Bladder microvascular endothelial cell (primary cell): ENCODE measurements around the gene LCN12. TPM values are rescaled to one million over a fixed set of nuclear protein-coding genes. Genes with fewer than 3 reads are reported as not detected.

ENCODE experiments used
- total RNA-seq: library from RNA; depleted of rRNA; stranded (reverse); fragments of >200 nt; gene quantifications from 2 replicates; pipeline ENCODE4 v1.2.3, GENCODE V29; 2014

The LCN12 gene, protein sequence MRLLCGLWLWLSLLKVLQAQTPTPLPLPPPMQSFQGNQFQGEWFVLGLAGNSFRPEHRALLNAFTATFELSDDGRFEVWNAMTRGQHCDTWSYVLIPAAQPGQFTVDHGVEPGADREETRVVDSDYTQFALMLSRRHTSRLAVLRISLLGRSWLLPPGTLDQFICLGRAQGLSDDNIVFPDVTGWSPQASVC
- 0.19 TPM in 1 of 2 replicates, not detected in the other for total RNA-seq

GRCh38 chr9:136951541-136952320, at the start of gene LCN12:
LCN12 (plus strand) TSS chr9:136952273; CDS start chr9:136952328, 55 bp downstream.

GRCh38 chr9:136944519-136945332, 7.3 kb upstream of the LCN12 start, which contains the start of the genes C8G and FBXW5:
C8G (plus strand) TSS chr9:136945243; CDS start chr9:136945321, 78 bp downstream.
FBXW5 (minus strand) TSS chr9:136944738; CDS start chr9:136944083, 655 bp downstream.

GRCh38 chr9:136977223-136977622, 25.1 kb downstream of the LCN12 start, which contains the start of gene PTGDS:
PTGDS (plus strand) TSS chr9:136977504; CDS start chr9:136977579, 75 bp downstream.

GRCh38 chr9:136982232-136983051, 30.4 kb downstream of the LCN12 start, which contains the start of gene LCNL1:
LCNL1 (plus strand) TSS chr9:136982993; CDS start chr9:136983587, 594 bp downstream.

DNA sequence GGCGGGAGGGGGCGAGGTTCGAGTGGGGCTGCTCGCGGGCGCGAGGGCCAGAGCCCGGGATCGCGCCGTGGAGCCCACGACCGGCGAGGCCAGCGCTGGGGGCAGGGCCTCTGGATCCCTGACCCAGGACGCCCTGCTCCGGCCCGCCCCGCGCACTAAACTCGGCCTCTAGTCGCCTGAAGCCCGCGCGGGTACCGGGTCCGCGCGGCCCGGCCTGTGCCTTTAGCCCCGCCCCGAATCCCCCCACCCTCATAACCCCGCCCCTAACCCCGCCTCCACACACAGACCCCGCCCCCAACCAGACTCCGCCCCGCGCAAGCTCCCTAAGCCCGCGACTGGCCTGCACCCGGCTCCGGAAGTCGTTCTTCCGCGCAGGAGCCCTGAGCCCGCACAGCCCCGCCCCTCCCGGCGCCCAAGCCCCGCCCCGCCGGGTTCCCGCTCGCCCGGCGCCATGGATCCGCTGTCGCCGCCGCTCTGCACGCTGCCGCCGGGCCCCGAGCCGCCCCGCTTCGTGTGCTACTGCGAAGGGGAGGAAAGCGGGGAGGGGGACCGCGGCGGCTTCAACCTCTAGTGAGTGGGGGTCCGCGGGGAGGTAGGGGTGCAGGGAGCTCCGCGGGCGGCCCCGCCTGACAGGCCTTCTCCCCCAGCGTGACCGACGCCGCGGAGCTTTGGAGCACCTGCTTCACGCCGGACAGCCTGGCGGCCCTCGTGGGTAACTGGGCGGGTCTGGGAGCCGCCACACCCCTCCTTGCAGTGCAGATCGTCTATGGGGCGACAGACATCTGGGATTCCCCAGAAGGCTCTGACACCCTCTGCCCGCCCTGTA, 40.1 kb downstream of the LCN12 start, which contains the start of gene PAXX:
PAXX (plus strand) TSS at position 430 of the 826 bp plus-strand sequence; CDS start at position 452, 22 bp downstream.

GRCh38 chr9:136996361-136997292, 44.6 kb downstream of the LCN12 start, which contains the start of gene CLIC3:
CLIC3 (minus strand) TSS chr9:136996568; CDS start chr9:136996543, 25 bp downstream.

Other genes with a start within 250 kb of the LCN12 start
- 109 and 161 TPM in 2 replicates for gene DIPK1B, start 239.7 kb upstream of the LCN12 start, total RNA-seq
- gene LCN10, start 209.3 kb upstream of the LCN12 start, total RNA-seq, result 0.13 TPM in 1 of 2 replicates, not detected in the other
- gene LCN6, start 203.7 kb upstream of the LCN12 start, total RNA-seq, result not detected in 2 replicates
- not detected in 2 replicates for gene LCN8, start 194.0 kb upstream of the LCN12 start, total RNA-seq
- gene LCN15, start 187.8 kb upstream of the LCN12 start, total RNA-seq, result not detected in 2 replicates
- 50.7 and 53.7 TPM in 2 replicates for gene TMEM141, start 160.9 kb upstream of the LCN12 start, total RNA-seq
- 0.81 and 1.1 TPM in 2 replicates for gene CCDC183, start 155.9 kb upstream of the LCN12 start, total RNA-seq
- gene RABL6, start 144.3 kb upstream of the LCN12 start, total RNA-seq, result 66.5 and 73.3 TPM in 2 replicates
- gene AJM1, start 109.8 kb upstream of the LCN12 start, total RNA-seq, result 0.65 and 1.4 TPM in 2 replicates
- gene PHPT1, start 102.9 kb upstream of the LCN12 start, total RNA-seq, result 211 and 268 TPM in 2 replicates
- 0.97 and 6.2 TPM in 2 replicates for gene MAMDC4, start 99.9 kb upstream of the LCN12 start, total RNA-seq
- 350 and 489 TPM in 2 replicates for gene EDF1, start 86.0 kb upstream of the LCN12 start, total RNA-seq
- 20.9 and 35.2 TPM in 2 replicates for gene TRAF2, start 65.8 kb upstream of the LCN12 start, total RNA-seq
- 151 and 202 TPM in 2 replicates for gene FBXW5, start 7.5 kb upstream of the LCN12 start, total RNA-seq
- gene C8G, start 7.0 kb upstream of the LCN12 start, total RNA-seq, result 1.2 TPM in 1 of 2 replicates, not detected in the other
- gene PTGDS, start 25.2 kb downstream of the LCN12 start, total RNA-seq, result 0.38 TPM in 1 of 2 replicates, not detected in the other
- gene LCNL1, start 30.7 kb downstream of the LCN12 start, total RNA-seq, result 0.06 TPM in 1 of 2 replicates, not detected in the other
- 7.7 and 10.7 TPM in 2 replicates for gene PAXX, start 40.1 kb downstream of the LCN12 start, total RNA-seq
- gene CLIC3, start 44.3 kb downstream of the LCN12 start, total RNA-seq, result not detected in 2 replicates
- gene ABCA2, start 76.0 kb downstream of the LCN12 start, total RNA-seq, result 5.0 and 29.3 TPM in 2 replicates
- gene FUT7, start 79.8 kb downstream of the LCN12 start, total RNA-seq, result not detected in 2 replicates
- gene NPDC1, start 93.9 kb downstream of the LCN12 start, total RNA-seq, result 29.6 and 30.9 TPM in 2 replicates
- gene ENTPD2, start 101.8 kb downstream of the LCN12 start, total RNA-seq, result under 0.01 TPM in 1 of 2 replicates, not detected in the other
- 8.8 and 13.6 TPM in 2 replicates for gene SAPCD2, start 118.3 kb downstream of the LCN12 start, total RNA-seq
- 12.1 and 23.3 TPM in 2 replicates for gene UAP1L1, start 125.2 kb downstream of the LCN12 start, total RNA-seq
- 58.6 and 66.0 TPM in 2 replicates for gene MAN1B1, start 134.7 kb downstream of the LCN12 start, total RNA-seq
- gene DPP7, start 162.5 kb downstream of the LCN12 start, total RNA-seq, result 77.9 and 85.8 TPM in 2 replicates
- gene GRIN1, start 186.9 kb downstream of the LCN12 start, total RNA-seq, result under 0.01 and 0.06 TPM in 2 replicates
- not detected in 2 replicates for gene LRRC26, start 217.8 kb downstream of the LCN12 start, total RNA-seq
- gene TMEM210, start 219.8 kb downstream of the LCN12 start, total RNA-seq, result not detected in 2 replicates
- 21.0 and 37.3 TPM in 2 replicates for gene ANAPC2, start 236.3 kb downstream of the LCN12 start, total RNA-seq
- 96.5 and 111 TPM in 2 replicates for gene SSNA1, start 236.4 kb downstream of the LCN12 start, total RNA-seq
- gene TPRN, start 248.5 kb downstream of the LCN12 start, total RNA-seq, result 3.2 and 3.4 TPM in 2 replicates